Panc1 (cell line): Measurements from ENCODE around the gene SLC26A3. TPM values are rescaled to one million over a fixed set of nuclear protein-coding genes. Genes with fewer than 3 reads are reported as not detected.

Source experiments
- ATAC-seq: fragments of 200-7000 bp; cut with Tn5 transposase; 2 replicates; pipeline ENCODE4 v1.9.1; 2020; ENCODE audit warnings: mild to moderate bottlenecking, moderate library complexity
- BruUV-seq: library from RNA; stranded (reverse); fragments of 400-500 nt; replicated peaks from 2 replicates; lab custom pipeline; 2021; lab: Mats Ljungman, UMichigan
- CTCF ChIA-PET: fragments of 300-600 bp; sonication (Branson Sonifier 250); formaldehyde crosslinking; loops from one replicate; lab custom pipeline; 2022; ENCODE audit warnings: antibody characterized with exemption; lab: Charles Lee
- POLR2A ChIA-PET: fragments of 300-600 bp; sonication (Branson Sonifier 250); formaldehyde crosslinking; loops from one replicate; lab custom pipeline; 2022; ENCODE audit warnings: antibody characterized with exemption; lab: Charles Lee
- DNase-seq: peaks from one replicate; pipeline ENCODE4 v3.0.0-alpha.2; 2010; ENCODE audit warnings: low read depth, low spot score
- H3K27ac ChIP-seq: 2 replicates; pipeline ENCODE4 v1.5.1; 2011; ENCODE audit warnings: mild to moderate bottlenecking, low read length, inconsistent platforms
- H3K27me3 ChIP-seq: fragments of 200-500 bp; sonication (Bioruptor generic); 2 replicates; pipeline ENCODE4 v1.6.0; 2014; ENCODE audit warnings: low read length, inconsistent platforms; ENCODE audit not compliant: control insufficient read depth, insufficient read depth
- H3K36me3 ChIP-seq: fragments of 200-500 bp; sonication (Bioruptor generic); 2 replicates; pipeline ENCODE4 v1.5.1; 2014; ENCODE audit warnings: inconsistent platforms, mild to moderate bottlenecking, low read length, moderate library complexity; ENCODE audit not compliant: control insufficient read depth, insufficient read depth
- H3K4me1 ChIP-seq: 2 replicates; pipeline ENCODE4 v1.5.1; 2011; ENCODE audit warnings: inconsistent platforms, mild to moderate bottlenecking, low read length, moderate library complexity; ENCODE audit not compliant: control insufficient read depth, insufficient read depth
- H3K4me3 ChIP-seq, 2 experiments: 2 replicates each; pipeline ENCODE4 v1.5.1; 2011 to 2012; ENCODE audit warnings: low read depth in 2 of 2, low read length in 2 of 2, mild to moderate bottlenecking in 2 of 2, inconsistent platforms in 1 of 2, moderate library complexity in 1 of 2
- H3K9me3 ChIP-seq: fragments of 200-500 bp; sonication (Bioruptor generic); 2 replicates; pipeline ENCODE4 v1.5.1; 2014; ENCODE audit warnings: low read depth, mild to moderate bottlenecking, inconsistent platforms, low read length, moderate library complexity; ENCODE audit not compliant: control insufficient read depth, insufficient read depth
- CTCF ChIP-seq: fragments of 450-650 bp; IDR thresholded peaks from 2 replicates; pipeline ENCODE4 v1.5.1; 2017; ENCODE audit warnings: mild to moderate bottlenecking
- POLR2AphosphoS5 ChIP-seq: IDR thresholded peaks from 2 replicates; pipeline ENCODE4 v1.6.1; 2012; ENCODE audit warnings: mild to moderate bottlenecking, low read depth, low read length, moderate library complexity
- REST ChIP-seq, 2 experiments: IDR thresholded peaks; 2 replicates each; pipeline ENCODE4 v1.6.1; 2011 to 2012; ENCODE audit warnings: low read depth in 2 of 2, control low read depth in 1 of 2, low read length in 1 of 2, mild to moderate bottlenecking in 1 of 2, moderate library complexity in 1 of 2; ENCODE audit not compliant: insufficient read depth in 1 of 2
- SIN3A ChIP-seq: IDR thresholded peaks from 2 replicates; pipeline ENCODE4 v1.6.1; 2012; ENCODE audit warnings: low read depth, mild to moderate bottlenecking, low read length, moderate library complexity, borderline replicate concordance; ENCODE audit not compliant: insufficient read depth
- TCF7L2 ChIP-seq: IDR thresholded peaks from 2 replicates; pipeline ENCODE4 v1.6.1; 2011; ENCODE audit warnings: mild to moderate bottlenecking, low read depth, low read length, inconsistent platforms
- in situ Hi-C: cut with HindIII; loops from 2 replicates; pipeline ENCODE4 v1.10.0; 2016; ENCODE audit warnings: low sequenced_read_pairs, low pct_unique_long_range_greater_than_20kb
- intact Hi-C: fragments of 100-400 bp; cut with micrococcal nuclease; formaldehyde crosslinking; loops from one replicate; pipeline ENCODE4 v1.10.0; 2022; ENCODE audit not compliant: unreplicated experiment
- total RNA-seq: library from RNA; stranded (reverse); gene quantifications from one replicate; pipeline ENCODE4 v1.2.1, GENCODE V29; 2021; ENCODE audit not compliant: unreplicated experiment

Gene SLC26A3
- total RNA-seq, 1 experiment from 2014 or later, result 0.36 TPM

- TF ChIP-seq REST (IDR thresholded peaks at IDR 0.05; ENCODE audit: insufficient read depth in 1 of 2, low read depth in 2 of 2, low read length in 1 of 2), result no peak
- TF ChIP-seq CTCF, result no peak
- no peak for TF ChIP-seq POLR2AphosphoS5
- TF ChIP-seq SIN3A, result no peak
- no peak for TF ChIP-seq TCF7L2
- intact Hi-C loops (no loop called here), in situ Hi-C loops (no loop called here)
- Histone ChIP-seq H3K36me3 (no peaks in the 10 kb centered on the region), H3K27me3 (peaks cover 9% of the 10 kb centered on the region), H3K27ac (no peak overlapping the region), H3K4me1 (no peaks in the 10 kb centered on the region), H3K9me3 (no peaks in the 10 kb centered on the region), H3K4me3 (no peak overlapping the region)
- ATAC-seq (no peak), DNase-seq (no peak)
- ChIA-PET POLR2A (no interaction called here), CTCF (no interaction called here)
- no TSS peak for BruUV-seq
Observed at GRCh38 chr7:107789647-107790046, 13.4 kb downstream of the SLC26A3 start.

GRCh38 chr7:107788662-107789061, 14.4 kb downstream of the SLC26A3 start:
- BruUV-seq, result no TSS peak
- in situ Hi-C loops (no loop called here), intact Hi-C loops (no loop called here)
- H3K4me1 ChIP-seq, result no peaks in the 10 kb centered on the region
- no peak overlapping the region for H3K27ac ChIP-seq
- no peaks in the 10 kb centered on the region for H3K9me3 ChIP-seq
- peaks cover 8% of the 10 kb centered on the region for H3K27me3 ChIP-seq
- ChIA-PET CTCF (no interaction called here), POLR2A (no interaction called here)
- H3K36me3 ChIP-seq, result no peaks in the 10 kb centered on the region
- no peak for TF ChIP-seq REST (IDR thresholded peaks at IDR 0.05; ENCODE audit: insufficient read depth in 1 of 2, low read depth in 2 of 2, low read length in 1 of 2)
- no peak for TF ChIP-seq CTCF
- TF ChIP-seq POLR2AphosphoS5, result no peak
- TF ChIP-seq TCF7L2, result no peak
- TF ChIP-seq SIN3A, result no peak
- H3K4me3 ChIP-seq, result no peak overlapping the region
- DNase-seq (no peak), ATAC-seq (no peak)
